ENCODE data around the gene CCM2. TPM values are rescaled to one million over a fixed set of nuclear protein-coding genes. Genes with fewer than 3 reads are reported as not detected.

The CCM2 gene
- total and polyA plus RNA-seq, 9 donors: 16.2 to 34.6 (median 23.1) TPM

GRCh38 chr7:44980393-44981034 is 19.5 kb upstream of the CCM2 start:
- TF ChIP-seq CTCF (IDR thresholded peaks at IDR 0.05) (no peak), POLR2A (IDR thresholded peaks at IDR 0.05) (no peak), EP300 (IDR thresholded peaks at IDR 0.05) (no peak)
- DNase-seq: no peak
- Histone ChIP-seq H3K4me1 (ENCODE audit: insufficient read depth) (no peaks in the 10 kb centered on the region), H3K4me3 (no peak overlapping the region), H3K27me3 (no peaks in the 10 kb centered on the region), H3K9me3 (no peaks in the 10 kb centered on the region), H3K36me3 (no peaks in the 10 kb centered on the region), H3K27ac (no peak overlapping the region)
- intact Hi-C loops (cut with DNase I): loop anchor here in 2 of 4 donors (10.0 kb wide), 3 partner anchors 96 to 376 kb away; partner anchors contain the start of genes OGDH (in 1 of the 2), PURB (in 1 of the 2) and TBRG4 (in 1 of the 2)
- 60 to 70% (median 68%) methylated on average over 8 of the region's 8 CpGs for WGBS, 3 donors

GRCh38 chr7:44981035-44981706 is 18.8 kb upstream of the CCM2 start:
- Histone ChIP-seq H3K4me1 (ENCODE audit: insufficient read depth) (no peaks in the 10 kb centered on the region), H3K27me3 (no peaks in the 10 kb centered on the region), H3K27ac (no peak overlapping the region), H3K4me3 (no peak overlapping the region), H3K9me3 (no peaks in the 10 kb centered on the region), H3K36me3 (no peaks in the 10 kb centered on the region)
- 82 to 86% (median 82%) methylated on average over 7 of the region's 7 CpGs for WGBS, 3 donors
- TF ChIP-seq CTCF (IDR thresholded peaks at IDR 0.05): no peak
- no peak for TF ChIP-seq EP300 (IDR thresholded peaks at IDR 0.05)
- TF ChIP-seq POLR2A (IDR thresholded peaks at IDR 0.05): no peak
- intact Hi-C loops (cut with DNase I): loop anchor here in 2 of 4 donors (10.0 kb wide), 3 partner anchors 96 to 376 kb away; partner anchors contain the start of genes OGDH (in 1 of the 2), PURB (in 1 of the 2) and TBRG4 (in 1 of the 2)
- DNase-seq: no peak

GRCh38 chr7:44982535-44982923 is 17.5 kb upstream of the CCM2 start:
- H3K36me3 ChIP-seq: no peaks in the 10 kb centered on the region

More at GRCh38 chr7:44982535-44982923, 17.5 kb upstream of the CCM2 start:
- H3K9me3 ChIP-seq: no peaks in the 10 kb centered on the region
- WGBS, 3 donors: 80 to 84% (median 84%) methylated on average over 1 of the region's 1 CpG
- no peak overlapping the region for H3K4me3 ChIP-seq
- TF ChIP-seq CTCF (IDR thresholded peaks at IDR 0.05) (no peak), POLR2A (IDR thresholded peaks at IDR 0.05) (no peak), EP300 (IDR thresholded peaks at IDR 0.05) (no peak)
- intact Hi-C loops (cut with DNase I): loop anchor here in 2 of 4 donors (10.0 kb wide), 3 partner anchors 98 to 378 kb away; partner anchors contain the start of genes OGDH (in 1 of the 2), PURB (in 1 of the 2) and TBRG4 (in 1 of the 2)
- H3K27me3 ChIP-seq: no peaks in the 10 kb centered on the region
- H3K27ac ChIP-seq: no peak overlapping the region
- DNase-seq: no peak
- no peaks in the 10 kb centered on the region for H3K4me1 ChIP-seq (ENCODE audit: insufficient read depth)

Data from ovary (tissue), 9 donors.